Testis (tissue), 2 donors: Measurements from ENCODE around the gene ITPR2.

Source experiments
- POLR2A ChIP-seq: fragments of 450-650 bp; IDR thresholded peaks from one replicate; pipeline ENCODE4 v1.6.1; 2017; ENCODE audit warnings: antibody characterized with exemption, mild to moderate bottlenecking, moderate library complexity
- TF ChIP-seq, protein P1 (sequence below), 3 experiments: fragments of 450-650 bp in 2 of 3; fragments of 200-600 bp in 1 of 3; sonication (generic) in 1 of 3; IDR thresholded peaks; one replicate each; pipeline ENCODE4 v1.5.1; 2016 to 2019; ENCODE audit warnings: antibody characterized with exemption in 3 of 3, mild to moderate bottlenecking in 2 of 3, moderate library complexity in 1 of 3

DNA sequence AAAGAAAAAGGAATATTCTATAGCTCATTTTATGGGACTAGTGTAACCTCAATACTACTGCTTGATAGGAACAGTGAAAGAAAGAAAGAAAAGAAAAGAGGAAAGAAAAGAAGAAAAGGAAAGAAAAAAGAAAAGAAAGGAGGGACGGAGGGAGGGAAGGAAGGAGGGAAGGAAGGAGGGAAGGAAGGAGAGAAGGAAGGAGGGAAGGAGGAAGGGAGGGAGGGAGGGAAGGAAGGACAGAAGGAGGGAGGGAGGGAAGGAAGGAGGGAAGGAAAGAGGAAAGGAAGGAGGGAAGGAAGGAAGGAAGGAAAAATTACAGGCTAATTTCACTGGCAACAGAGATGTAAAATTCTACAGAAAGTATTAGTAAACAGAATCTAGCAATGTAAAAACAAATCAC, 215.5 kb downstream of the ITPR2 start:
- TF ChIP-seq, protein P1, sequence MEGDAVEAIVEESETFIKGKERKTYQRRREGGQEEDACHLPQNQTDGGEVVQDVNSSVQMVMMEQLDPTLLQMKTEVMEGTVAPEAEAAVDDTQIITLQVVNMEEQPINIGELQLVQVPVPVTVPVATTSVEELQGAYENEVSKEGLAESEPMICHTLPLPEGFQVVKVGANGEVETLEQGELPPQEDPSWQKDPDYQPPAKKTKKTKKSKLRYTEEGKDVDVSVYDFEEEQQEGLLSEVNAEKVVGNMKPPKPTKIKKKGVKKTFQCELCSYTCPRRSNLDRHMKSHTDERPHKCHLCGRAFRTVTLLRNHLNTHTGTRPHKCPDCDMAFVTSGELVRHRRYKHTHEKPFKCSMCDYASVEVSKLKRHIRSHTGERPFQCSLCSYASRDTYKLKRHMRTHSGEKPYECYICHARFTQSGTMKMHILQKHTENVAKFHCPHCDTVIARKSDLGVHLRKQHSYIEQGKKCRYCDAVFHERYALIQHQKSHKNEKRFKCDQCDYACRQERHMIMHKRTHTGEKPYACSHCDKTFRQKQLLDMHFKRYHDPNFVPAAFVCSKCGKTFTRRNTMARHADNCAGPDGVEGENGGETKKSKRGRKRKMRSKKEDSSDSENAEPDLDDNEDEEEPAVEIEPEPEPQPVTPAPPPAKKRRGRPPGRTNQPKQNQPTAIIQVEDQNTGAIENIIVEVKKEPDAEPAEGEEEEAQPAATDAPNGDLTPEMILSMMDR (IDR thresholded peaks at IDR 0.05) = no peak
- no peak for TF ChIP-seq POLR2A
